Measurements from ENCODE around the gene ZSCAN25. TPM values are rescaled to one million over a fixed set of nuclear protein-coding genes. Genes with fewer than 3 reads are reported as not detected.

The ZSCAN25 gene
- total RNA-seq, 3 donors from 2014 or later (not counting 1 experiment from before 2014, with no cell fraction given) = 24.4 to 37.4 (median 27.8) TPM

- intact Hi-C loops (cut with micrococcal nuclease) = no loop called here
- no peak overlapping the region for H3K4me3 ChIP-seq (ENCODE audit: low read length)
- ATAC-seq (no peak), DNase-seq (no peak)
- no peaks in the 10 kb centered on the region for H3K4me1 ChIP-seq (ENCODE audit: control insufficient read depth, insufficient read depth, low read length)
- no peaks in the 10 kb centered on the region for H3K36me3 Mint-ChIP-seq
- H3K4me1 Mint-ChIP-seq = no peaks in the 10 kb centered on the region
- peaks cover 0 to 15% of the 10 kb centered on the region in 2 donors for H3K27me3 Mint-ChIP-seq (ENCODE audit: low read depth in 2 of 2)
- H3K36me3 ChIP-seq (ENCODE audit: control insufficient read depth, insufficient read depth, low read length) = no peaks in the 10 kb centered on the region
- no peaks in the 10 kb centered on the region for H3K9me3 ChIP-seq (ENCODE audit: control insufficient read depth, insufficient read depth, low read length)
- no peaks in the 10 kb centered on the region for H3K27me3 ChIP-seq (ENCODE audit: control insufficient read depth, insufficient read depth, low read length)
- H3K27ac ChIP-seq (ENCODE audit: low read length) = no peak overlapping the region
- no peak overlapping the region for H3K4me3 Mint-ChIP-seq
- TF ChIP-seq CTCF (IDR thresholded peaks at IDR 0.05) = no peak
- WGBS (ENCODE audit: insufficient coverage) = no CpG with 5 or more reads among the region's 3 CpGs
- no peak overlapping the region for H3K27ac Mint-ChIP-seq
- H3K9me3 Mint-ChIP-seq = no peaks in the 10 kb centered on the region
These were observed 27.9 kb upstream of the ZSCAN25 start for GRCh38 chr7:99588868-99589267.

- peak; percentile 35 to 58 (median 57) for ATAC-seq
- H3K4me3 ChIP-seq (ENCODE audit: low read length) = no peak overlapping the region
- Mint-ChIP-seq H3K9me3 (no peaks in the 10 kb centered on the region), H3K4me3 (no peak overlapping the region), H3K36me3 (no peaks in the 10 kb centered on the region), H3K27me3 (ENCODE audit: low read depth in 2 of 2) (no peaks in the 10 kb centered on the region), H3K27ac (no peak overlapping the region), H3K4me1 (no peaks in the 10 kb centered on the region)
- no peak overlapping the region for H3K27ac ChIP-seq (ENCODE audit: low read length)
- intact Hi-C loops (cut with micrococcal nuclease) = no loop called here
- no peaks in the 10 kb centered on the region for H3K36me3 ChIP-seq (ENCODE audit: control insufficient read depth, insufficient read depth, low read length)
- H3K27me3 ChIP-seq (ENCODE audit: control insufficient read depth, insufficient read depth, low read length) = no peaks in the 10 kb centered on the region
- no peaks in the 10 kb centered on the region for H3K9me3 ChIP-seq (ENCODE audit: control insufficient read depth, insufficient read depth, low read length)
- no peak for TF ChIP-seq CTCF (IDR thresholded peaks at IDR 0.05)
- DNase-seq = no peak
- WGBS (ENCODE audit: insufficient coverage) = 96% methylated on average over 3 of the region's 7 CpGs
- H3K4me1 ChIP-seq (ENCODE audit: control insufficient read depth, insufficient read depth, low read length) = no peaks in the 10 kb centered on the region
These were observed 21.6 kb upstream of the ZSCAN25 start for GRCh38 chr7:99594948-99595745.

- intact Hi-C loops (cut with micrococcal nuclease) = no loop called here
- H3K27ac Mint-ChIP-seq = no peak overlapping the region
- Histone ChIP-seq H3K9me3 (ENCODE audit: control insufficient read depth, insufficient read depth, low read length) (no peaks in the 10 kb centered on the region), H3K4me3 (ENCODE audit: low read length) (no peak overlapping the region), H3K36me3 (ENCODE audit: control insufficient read depth, insufficient read depth, low read length) (no peaks in the 10 kb centered on the region), H3K27me3 (ENCODE audit: control insufficient read depth, insufficient read depth, low read length) (no peaks in the 10 kb centered on the region), H3K4me1 (ENCODE audit: control insufficient read depth, insufficient read depth, low read length) (no peaks in the 10 kb centered on the region), H3K27ac (ENCODE audit: low read length) (no peak overlapping the region)
- H3K4me1 Mint-ChIP-seq = no peaks in the 10 kb centered on the region
- H3K4me3 Mint-ChIP-seq = no peak overlapping the region
- H3K27me3 Mint-ChIP-seq (ENCODE audit: low read depth in 2 of 2) = no peaks in the 10 kb centered on the region
- ATAC-seq = no peak
- H3K9me3 Mint-ChIP-seq = no peaks in the 10 kb centered on the region
- H3K36me3 Mint-ChIP-seq = no peaks in the 10 kb centered on the region
- no peak for DNase-seq
- no peak for TF ChIP-seq CTCF (IDR thresholded peaks at IDR 0.05)
- no CpG with 5 or more reads among the region's 1 CpG for WGBS (ENCODE audit: insufficient coverage)
These were observed 20.3 kb upstream of the ZSCAN25 start for GRCh38 chr7:99596408-99596955.
